K562 (cell line): Measurements from ENCODE around the gene TMEM106B. TPM values are rescaled to one million over a fixed set of nuclear protein-coding genes. Genes with fewer than 3 reads are reported as not detected.

Source experiments
- ATAC-seq: fragments of 200-7000 bp; cut with Tn5 transposase; 3 replicates; pipeline ENCODE4 v1.9.1; 2020; ENCODE audit warnings: moderate library complexity
- Bru-seq: library from RNA; stranded (reverse); fragments of 400-500 nt; gene quantifications from one replicate; lab custom pipeline; 2021; lab: Mats Ljungman, UMichigan
- BruChase-seq, 2 experiments: library from RNA; stranded (reverse); fragments of 400-500 nt; gene quantifications; one replicate each; lab custom pipeline; 2021; lab: Mats Ljungman, UMichigan
- BruUV-seq: library from RNA; stranded (reverse); fragments of 400-500 nt; replicated peaks from 2 replicates; lab custom pipeline; 2021; lab: Mats Ljungman, UMichigan
- CTCF ChIA-PET: fragments of 300-600 bp; formaldehyde crosslinking; extraction: SDS; loops from one replicate; lab custom pipeline; 2021; ENCODE audit warnings: low intra/inter-chr PET ratio; lab: Yijun Ruan, JAX
- POLR2A ChIA-PET: fragments of 300-600, 350-650 bp; sonication (Branson Sonifier 250); formaldehyde crosslinking; extraction: SDS; loops from one replicate; lab custom pipeline; 2021; ENCODE audit warnings: antibody characterized with exemption, inconsistent platforms; lab: Yijun Ruan, JAX
- DNase-seq, 4 experiments: peaks; one replicate each; pipeline versions ENCODE4 v3.0.0 to v3.0.0-alpha.2; 2011 to 2018; ENCODE audit warnings: low spot score in 3 of 4, mixed read lengths in 3 of 4; ENCODE audit errors: extremely low read depth in 1 of 4
- FAIRE-seq: peaks from 2 replicates; lab custom pipeline; 2011; peaks lifted over from hg19 to GRCh38; lab: Jason Lieb, UNC
- H2AFZ ChIP-seq: 2 replicates; pipeline ENCODE4 v1.6.0; 2011; ENCODE audit warnings: low read depth, low read length, control low read depth, inconsistent platforms
- H3K27ac ChIP-seq: fragments of 200-600 bp; 3 replicates; pipeline ENCODE4 v1.8.0; 2011; ENCODE audit warnings: low read depth, mild to moderate bottlenecking, control low read depth, inconsistent platforms, low read length, moderate library complexity, mixed read lengths; ENCODE audit errors: extremely low read depth
- H3K27me3 ChIP-seq, 2 experiments: fragments of 300-600 bp in 1 of 2; 2 replicates in 1 of 2; 3 replicates in 1 of 2; pipeline versions ENCODE4 v1.6.0 to v1.8.0; 2011; ENCODE audit warnings: inconsistent platforms in 2 of 2, low read length in 2 of 2, mild to moderate bottlenecking in 1 of 2, mixed read lengths in 1 of 2, moderate library complexity in 1 of 2; ENCODE audit not compliant: control insufficient read depth in 2 of 2, insufficient read depth in 2 of 2
- H3K36me3 ChIP-seq: fragments of 300-600 bp; 3 replicates; pipeline ENCODE4 v1.8.0; 2011; ENCODE audit warnings: mild to moderate bottlenecking, low read length, inconsistent platforms; ENCODE audit not compliant: control insufficient read depth, insufficient read depth
- H3K4me1 ChIP-seq, 2 experiments: fragments of 200-600 bp in 1 of 2; replicated peaks in 1 of 2; 2 replicates in 1 of 2; 3 replicates in 1 of 2; pipeline versions ENCODE4 v1.5.1 to v1.8.0; 2011; ENCODE audit warnings: inconsistent platforms in 2 of 2, low read length in 2 of 2, mild to moderate bottlenecking in 1 of 2, mixed read lengths in 1 of 2, moderate library complexity in 1 of 2; ENCODE audit not compliant: control insufficient read depth in 2 of 2, insufficient read depth in 2 of 2
- H3K4me2 ChIP-seq: 2 replicates; pipeline ENCODE4 v1.6.1; 2011; ENCODE audit warnings: low read length, control low read depth, inconsistent platforms, mixed read lengths; ENCODE audit not compliant: insufficient read depth
- H3K4me3 ChIP-seq: fragments of 200-600 bp; sonication (generic), shearing (Covaris generic); 2 replicates; pipeline ENCODE4 v1.5.1; 2016; ENCODE audit warnings: control low read depth, inconsistent platforms
- H3K79me2 ChIP-seq: fragments of 200-600 bp; 3 replicates; pipeline ENCODE4 v1.8.0; 2011; ENCODE audit warnings: low read length, inconsistent platforms; ENCODE audit not compliant: control insufficient read depth, insufficient read depth
- H3K9ac ChIP-seq, 2 experiments: 2 replicates each; pipeline versions ENCODE4 v1.6.0 to v1.6.1; 2011; ENCODE audit warnings: low read depth in 2 of 2, low read length in 2 of 2, control low read depth in 1 of 2, inconsistent platforms in 1 of 2, mild to moderate bottlenecking in 1 of 2, mixed read lengths in 1 of 2; ENCODE audit not compliant: insufficient read depth in 1 of 2
- H3K9me1 ChIP-seq: one replicate; pipeline ENCODE4 v1.6.0; 2011; ENCODE audit warnings: inconsistent platforms, mild to moderate bottlenecking, low read length, moderate library complexity; ENCODE audit not compliant: control insufficient read depth, insufficient read depth
- H3K9me3 ChIP-seq: replicated peaks from 2 replicates; pipeline ENCODE4 v1.5.1; 2011; ENCODE audit warnings: low read depth, low read length, inconsistent platforms; ENCODE audit not compliant: control insufficient read depth, insufficient read depth
- H4K20me1 ChIP-seq: replicated peaks from 2 replicates; pipeline ENCODE4 v1.6.1; 2011; ENCODE audit warnings: low read length, inconsistent platforms, mixed read lengths; ENCODE audit not compliant: control insufficient read depth, insufficient read depth
- BCL6 ChIP-seq: fragments of 250-450 bp; sonication (Bioruptor Pico); IDR thresholded peaks from 2 replicates; pipeline ENCODE4 v1.4.0; 2020
- JUN ChIP-seq, 2 experiments: sonication (generic) in 1 of 2; formaldehyde crosslinking in 1 of 2; IDR thresholded peaks; 2 replicates each; pipeline versions ENCODE4 v1.6.1 to v1.8.0; 2012 to 2022; ENCODE audit warnings: borderline replicate concordance in 2 of 2, mild to moderate bottlenecking in 2 of 2, improper control_type of control experiment in 1 of 2, low read depth in 1 of 2, low read length in 1 of 2, missing genetic modification reagents in 1 of 2
- MECOM ChIP-seq: fragments of 250-450 bp; sonication (Bioruptor Pico); IDR thresholded peaks from 2 replicates; pipeline ENCODE4 v1.8.0; 2022; ENCODE audit warnings: inconsistent platforms
- MTA2 ChIP-seq: fragments of 450-650 bp; IDR thresholded peaks from 2 replicates; pipeline ENCODE4 v1.6.1; 2016; ENCODE audit warnings: low read depth
- NFE2 ChIP-seq: IDR thresholded peaks from 2 replicates; pipeline ENCODE4 v1.6.1; 2014; ENCODE audit warnings: antibody characterized with exemption, low read depth
- PHF8 ChIP-seq: fragments of 200-600 bp; sonication (generic); IDR thresholded peaks from 2 replicates; pipeline ENCODE4 v1.6.1; 2012; ENCODE audit warnings: mixed run types, mild to moderate bottlenecking, inconsistent platforms, low read length, moderate library complexity, borderline replicate concordance
- POLR2AphosphoS5 ChIP-seq: IDR thresholded peaks from 2 replicates; pipeline ENCODE4 v1.6.1; 2011; ENCODE audit warnings: mild to moderate bottlenecking, low read depth, low read length, moderate library complexity; ENCODE audit not compliant: control insufficient read depth, insufficient read depth
- PRPF4 ChIP-seq: fragments of 200-400 bp; formaldehyde crosslinking; IDR thresholded peaks from one replicate; pipeline ENCODE4 v1.6.1; 2017; ENCODE audit warnings: low read length, low read depth, mild to moderate bottlenecking; ENCODE audit not compliant: insufficient read depth, poor library complexity, severe bottlenecking
- SMARCB1 ChIP-seq: IDR thresholded peaks from 2 replicates; pipeline ENCODE4 v1.6.1; 2011; ENCODE audit warnings: improper control_type of control experiment, low read depth; ENCODE audit not compliant: insufficient read length
- SMARCC2 ChIP-seq: fragments of 450-650 bp; IDR thresholded peaks from 2 replicates; pipeline ENCODE4 v1.6.1; 2017; ENCODE audit warnings: antibody characterized with exemption, moderate library complexity, mild to moderate bottlenecking, low read depth
- ZNF232 ChIP-seq: sonication (generic); formaldehyde crosslinking; IDR thresholded peaks from 2 replicates; pipeline ENCODE4 v1.8.0; 2022; ENCODE audit warnings: mild to moderate bottlenecking, missing genetic modification reagents
- ZNF507 ChIP-seq: conservative IDR thresholded peaks from 2 replicates; pipeline ENCODE4 v1.6.1; 2017; ENCODE audit warnings: missing genetic modification characterization, missing compliant biosample characterization
- ZNF76 ChIP-seq: fragments of 250-450 bp; sonication (Bioruptor Pico); IDR thresholded peaks from 2 replicates; pipeline ENCODE4 v1.4.0; 2020; ENCODE audit warnings: mild to moderate bottlenecking, moderate library complexity, borderline replicate concordance
- WGBS: fragments of 100-300 bp; shearing (Covaris generic); methylation state at CpG from one replicate; pipeline ENCODE4 v1.1.6; 2016; ENCODE audit warnings: low coverage, mixed read lengths; ENCODE audit not compliant: insufficient coverage; ENCODE audit errors: missing lambda C conversion rate; 5-methylcytosine and 5-hydroxymethylcytosine counted together
- in situ Hi-C: fragments of 300-500 bp; cut with MboI; formaldehyde crosslinking; loops from 4 replicates; pipeline ENCODE4 v1.15.0; 2018; ENCODE audit warnings: inconsistent platforms, mixed read lengths
- intact Hi-C: fragments of 100-400 bp; cut with micrococcal nuclease; formaldehyde crosslinking; loops from 2 replicates; pipeline ENCODE4 v1.14.2; 2022
- long read RNA-seq, 3 experiments: library from polyadenylated mRNA in 2 of 3; library from RNA in 1 of 3; unstranded in 2 of 3; stranded (forward) in 1 of 3; transcript quantifications; one replicate each; pipeline ENCODE4 v2.0.0, GENCODE V29; 2019 to 2022
- polyA minus RNA-seq, 3 experiments: library from RNA; depleted of rRNA, polyadenylated mRNA; stranded (reverse); fragments of >200 nt; gene quantifications; 2 replicates each; pipeline ENCODE4 v1.2.3, GENCODE V29; 2011
- polyA plus RNA-seq, 8 experiments: library from polyadenylated mRNA; depleted of rRNA in 4 of 8; stranded (reverse) in 5 of 8; unstranded in 3 of 8; fragments of >200 nt; fragmentation: Nextera tagmentation in 2 of 8; fragmentation: Illumina TruSeq in 1 of 8; extraction: Ambion mirVana in 2 of 8; extraction: Trizol in 1 of 8; gene quantifications; 2 replicates each; pipeline versions ENCODE4 v1.2.1 to v1.2.3, GENCODE V29; 2011 to 2014; ENCODE audit warnings: inconsistent platforms in 1 of 8, missing spikeins in 1 of 8
- total RNA-seq, 7 experiments: library from RNA; depleted of rRNA in 6 of 7; stranded (reverse); fragments of >200 nt in 6 of 7; fragmentation: Illumina TruSeq in 2 of 7; extraction: Trizol in 2 of 7; gene quantifications; 2 replicates each; pipeline versions ENCODE4 v1.2.1 to v1.2.3, GENCODE V29; 2011 to 2021; ENCODE audit warnings: low replicate concordance in 1 of 7
- TF ChIP-seq, protein P1 (sequence below), 3 experiments: IDR thresholded peaks in 2 of 3; conservative IDR thresholded peaks in 1 of 3; 2 replicates each; pipeline ENCODE4 v1.5.1; 2011 to 2012; ENCODE audit warnings: low read length in 3 of 3, mild to moderate bottlenecking in 3 of 3, control low read depth in 2 of 3, improper control_type of control experiment in 1 of 3, inconsistent platforms in 1 of 3, low read depth in 1 of 3, mixed read lengths in 1 of 3, moderate library complexity in 1 of 3; ENCODE audit not compliant: insufficient read depth in 2 of 3

Gene TMEM106B
- total RNA-seq (2011; cell fraction: chromatin; rRNA removed; ENCODE audit: low replicate concordance) = 13.2 and 34.3 TPM in 2 replicates
- total RNA-seq (2011; cell fraction: nucleolus; rRNA removed) = 13.0 TPM in 2 replicates
- total RNA-seq (2011; cell fraction: nucleoplasm; rRNA removed) = 23.2 and 56.3 TPM in 2 replicates
- total RNA-seq (2014; rRNA removed) = 12.9 and 15.7 TPM in 2 replicates
- total RNA-seq (2014; rRNA removed; fragmentation: Illumina TruSeq; extraction: Trizol) = 25.9 and 30.1 TPM in 2 replicates
- total RNA-seq (2015; rRNA removed; fragmentation: Illumina TruSeq; extraction: Trizol) = 21.6 and 22.2 TPM in 2 replicates
- 18.7 and 20.7 TPM in 2 replicates for total RNA-seq (2021)
- polyA plus RNA-seq (2011; rRNA removed) = 27.4 and 30.4 TPM in 2 replicates
- polyA plus RNA-seq (2011; cell fraction: cytosol; rRNA removed) = 6.9 and 13.5 TPM in 2 replicates
- polyA plus RNA-seq (2011; cell fraction: nucleus; rRNA removed) = 7.5 and 12.3 TPM in 2 replicates
- polyA plus RNA-seq (2012) = 12.8 and 20.1 TPM in 2 replicates
- 15.8 and 20.5 TPM in 2 replicates for polyA plus RNA-seq (2014; fragmentation: Illumina TruSeq; extraction: Trizol)
- 1 to 10 TPM; 8.6 to 8.9 TPM for polyA plus RNA-seq (2014; fragmentation: Nextera tagmentation; extraction: Ambion mirVana)
- polyA plus RNA-seq (2014; rRNA removed) = 10.3 and 13.2 TPM in 2 replicates
- polyA minus RNA-seq (2011; rRNA and poly(A)+ RNA removed) = 41.3 and 54.9 TPM in 2 replicates
- polyA minus RNA-seq (2011; cell fraction: cytosol; rRNA and poly(A)+ RNA removed) = 23.1 and 29.0 TPM in 2 replicates
- polyA minus RNA-seq (2011; cell fraction: nucleus; rRNA and poly(A)+ RNA removed) = 12.9 and 22.5 TPM in 2 replicates
- Bru-seq, nascent RNA = percentile 78 among the genes with signal in this experiment
- percentile 81 among the genes with signal in this experiment for BruChase-seq, experiment 1, labeled RNA remaining after a 2-hour chase
- BruChase-seq, experiment 2, labeled RNA remaining after a 6-hour chase = percentile 78 among the genes with signal in this experiment
- long read RNA-seq, experiment 1, transcript TMEM106B-202 (8 exons, 2,126 nt) = major isoform, 32 of 56 reads
- long read RNA-seq, experiment 1, partial matches to known transcripts = 5 of 56 reads
- long read RNA-seq, experiment 1, other reads (novel, unspliced or antisense) = 19 of 56 reads
- long read RNA-seq, experiment 2, partial matches to known transcripts = 1 of 16 reads
- long read RNA-seq, experiment 2, other reads (novel, unspliced or antisense) = 14 of 16 reads
- long read RNA-seq, experiment 3, transcript TMEM106B-202 (8 exons, 2,126 nt) = major isoform, 23 of 31 reads
- long read RNA-seq, experiment 3, partial matches to known transcripts = 1 of 31 reads
- long read RNA-seq, experiment 3, other reads (novel, unspliced or antisense) = 7 of 31 reads

DNA sequence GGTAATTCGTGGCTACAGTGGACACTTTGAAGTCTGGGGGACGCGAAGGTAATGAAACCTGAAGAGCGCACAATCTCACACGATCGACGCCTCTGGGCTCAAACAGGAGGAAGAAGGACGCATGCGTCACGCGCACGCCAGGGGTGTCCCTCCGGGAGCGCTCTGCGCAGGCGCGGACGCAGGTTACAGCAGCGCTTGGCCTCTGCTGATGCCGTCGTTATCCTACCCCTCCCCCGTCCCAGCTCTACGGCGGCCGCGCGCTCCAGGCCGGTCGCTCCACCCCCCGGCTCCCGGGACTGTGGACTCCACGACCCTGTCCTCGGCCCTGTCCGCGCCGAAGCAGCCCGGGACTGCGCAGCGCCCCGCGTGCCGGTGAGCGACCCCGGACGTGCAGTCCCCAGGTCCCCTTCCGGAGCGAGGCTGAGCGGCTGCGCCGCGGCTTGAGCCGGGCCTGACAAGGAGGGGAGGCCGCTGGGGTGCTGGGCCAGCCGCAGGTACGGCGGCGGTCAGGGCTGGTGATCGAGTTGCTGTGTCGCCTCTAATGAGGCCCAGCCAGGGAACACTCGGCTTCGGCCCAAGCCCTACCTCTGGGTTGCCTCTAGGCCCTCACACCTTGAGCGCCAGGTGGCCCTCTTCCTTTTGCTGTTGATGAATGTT is at the start of gene TMEM106B:
Gene TMEM106B, plus strand, starts transcription at position 241 of the 657 bp plus-strand sequence. CDS start 3,517 bp downstream, outside the sequence.
- no peaks in the 10 kb centered on the region for H3K9me3 ChIP-seq
- peaks cover 28% of the 10 kb centered on the region for H3K79me2 ChIP-seq
- ChIA-PET POLR2A (interaction anchor here (0.6 to 0.7 kb wide), 3 partner anchors 50 to 1915 kb away, joined by 3 read pairs; no protein-coding TSS in a partner anchor), CTCF (no interaction called here)
- in situ Hi-C loops = no loop called here
- peak; percentile 91 for FAIRE-seq
- peak within 1 kb of the TSS; percentile 97 for H2AFZ ChIP-seq
- H3K9ac ChIP-seq = peak within 1 kb of the TSS; percentile 86 to 97
- peaks cover 5 to 7% of the 10 kb centered on the region in 2 experiments; a peak in 2 of 5 replicates for H3K4me1 ChIP-seq
- intact Hi-C loops = loop anchor here (5.0 kb wide), 1 partner anchor 281 kb away; no protein-coding TSS in a partner anchor
- no peaks in the 10 kb centered on the region for H3K9me1 ChIP-seq
- BruUV-seq = no TSS peak
- H3K36me3 ChIP-seq = peaks cover 12% of the 10 kb centered on the region; the same call in 2 of the 3 replicates
- DNase-seq = peak; percentile 95 to 98 (median 96)
- H3K4me3 ChIP-seq = peak within 1 kb of the TSS; percentile 70
- H3K4me2 ChIP-seq = peak within 1 kb of the TSS; percentile 87
- ATAC-seq = peak; percentile 97
- peak within 1 kb of the TSS; percentile 85 for H3K27ac ChIP-seq
- H3K27me3 ChIP-seq = no peaks in the 10 kb centered on the region; a peak in 1 of 5 replicates
- no peaks in the 10 kb centered on the region for H4K20me1 ChIP-seq
- under 1% methylated on average over 45 of the region's 62 CpGs for WGBS
- TF ChIP-seq POLR2AphosphoS5 (peak; percentile 79), ZNF76 (no peak), SMARCC2 (no peak), SMARCB1 (no peak), ZNF507 (tag) (no peak), ZNF232 (peak; percentile 94), JUN (IDR thresholded peaks at IDR 0.05; ENCODE audit: borderline replicate concordance, low read depth, low read length) (no peak), JUN (CRISPR knock-in tag; IDR thresholded peaks at IDR 0.05; ENCODE audit: borderline replicate concordance) (no peak), BCL6 (CRISPR knock-in tag) (no peak), NFE2 (0 out of 2 replicates have a peak, but pooled peaks have one; percentile 25), MECOM (CRISPR knock-in tag) (no peak), PHF8 (peak; percentile 94; the same call in 1 of the 2 replicates), MTA2 (no peak), PRPF4 (peak; percentile 54)
- TF ChIP-seq, protein P1, sequence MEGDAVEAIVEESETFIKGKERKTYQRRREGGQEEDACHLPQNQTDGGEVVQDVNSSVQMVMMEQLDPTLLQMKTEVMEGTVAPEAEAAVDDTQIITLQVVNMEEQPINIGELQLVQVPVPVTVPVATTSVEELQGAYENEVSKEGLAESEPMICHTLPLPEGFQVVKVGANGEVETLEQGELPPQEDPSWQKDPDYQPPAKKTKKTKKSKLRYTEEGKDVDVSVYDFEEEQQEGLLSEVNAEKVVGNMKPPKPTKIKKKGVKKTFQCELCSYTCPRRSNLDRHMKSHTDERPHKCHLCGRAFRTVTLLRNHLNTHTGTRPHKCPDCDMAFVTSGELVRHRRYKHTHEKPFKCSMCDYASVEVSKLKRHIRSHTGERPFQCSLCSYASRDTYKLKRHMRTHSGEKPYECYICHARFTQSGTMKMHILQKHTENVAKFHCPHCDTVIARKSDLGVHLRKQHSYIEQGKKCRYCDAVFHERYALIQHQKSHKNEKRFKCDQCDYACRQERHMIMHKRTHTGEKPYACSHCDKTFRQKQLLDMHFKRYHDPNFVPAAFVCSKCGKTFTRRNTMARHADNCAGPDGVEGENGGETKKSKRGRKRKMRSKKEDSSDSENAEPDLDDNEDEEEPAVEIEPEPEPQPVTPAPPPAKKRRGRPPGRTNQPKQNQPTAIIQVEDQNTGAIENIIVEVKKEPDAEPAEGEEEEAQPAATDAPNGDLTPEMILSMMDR (IDR thresholded peaks at IDR 0.05 in 2 of 3, conservative IDR thresholded peaks at IDR 0.05 in 1 of 3; ENCODE audit: insufficient read depth in 2 of 3, low read depth in 1 of 3, low read length in 3 of 3) = peak in 1 of 3 experiments; percentile 4; a peak in 1 of 6 replicates
